ENCODE data around the gene WDR45B. TPM values are rescaled to one million over a fixed set of nuclear protein-coding genes. Genes with fewer than 3 reads are reported as not detected.

Gene WDR45B
- polyA plus RNA-seq (ENCODE audit: insufficient read length in 12 of 12) = 10 to 100 TPM in 11 of 12 donors, not detected in 1; 51.4 to 91.2 (median 58.0) TPM
- long read RNA-seq, donor 1, transcript WDR45B-201 (10 exons, 2,587 nt) = major isoform, 8 of 24 reads
- long read RNA-seq, donor 1, partial matches to known transcripts = 14 of 24 reads
- long read RNA-seq, donor 1, other reads (novel, unspliced or antisense) = 0 of 24 reads
- long read RNA-seq, donor 2, transcript WDR45B-201 (10 exons, 2,587 nt) = major isoform, 20 of 23 reads
- long read RNA-seq, donor 2, partial matches to known transcripts = 0 of 23 reads
- long read RNA-seq, donor 2, other reads (novel, unspliced or antisense) = 0 of 23 reads
- long read RNA-seq, donor 3, transcript WDR45B-201 (10 exons, 2,587 nt) = major isoform, 5 of 5 reads
- long read RNA-seq, donor 3, partial matches to known transcripts = 0 of 5 reads
- long read RNA-seq, donor 3, other reads (novel, unspliced or antisense) = 0 of 5 reads
- long read RNA-seq, donor 4, transcript WDR45B-201 (10 exons, 2,587 nt) = major isoform, 9 of 9 reads
- long read RNA-seq, donor 4, partial matches to known transcripts = 0 of 9 reads
- long read RNA-seq, donor 4, other reads (novel, unspliced or antisense) = 0 of 9 reads
- long read RNA-seq, donor 5, transcript WDR45B-201 (10 exons, 2,587 nt) = major isoform, 10 of 10 reads
- long read RNA-seq, donor 5, partial matches to known transcripts = 0 of 10 reads
- long read RNA-seq, donor 5, other reads (novel, unspliced or antisense) = 0 of 10 reads
- long read RNA-seq, donor 6, transcript WDR45B-201 (10 exons, 2,587 nt) = major isoform, 11 of 16 reads
- long read RNA-seq, donor 6, partial matches to known transcripts = 5 of 16 reads
- long read RNA-seq, donor 6, other reads (novel, unspliced or antisense) = 0 of 16 reads
- long read RNA-seq, donor 7, transcript WDR45B-201 (10 exons, 2,587 nt) = major isoform, 6 of 6 reads
- long read RNA-seq, donor 7, partial matches to known transcripts = 0 of 6 reads
- long read RNA-seq, donor 7, other reads (novel, unspliced or antisense) = 0 of 6 reads
- long read RNA-seq, donor 8, transcript WDR45B-201 (10 exons, 2,587 nt) = major isoform, 11 of 13 reads
- long read RNA-seq, donor 8, partial matches to known transcripts = 0 of 13 reads
- long read RNA-seq, donor 8, other reads (novel, unspliced or antisense) = 0 of 13 reads
- long read RNA-seq, donor 9, transcript WDR45B-201 (10 exons, 2,587 nt) = major isoform, 6 of 6 reads
- long read RNA-seq, donor 9, partial matches to known transcripts = 0 of 6 reads
- long read RNA-seq, donor 9, other reads (novel, unspliced or antisense) = 0 of 6 reads
- long read RNA-seq, donor 10, transcript WDR45B-201 (10 exons, 2,587 nt) = major isoform, 14 of 22 reads
- long read RNA-seq, donor 10, partial matches to known transcripts = 7 of 22 reads
- long read RNA-seq, donor 10, other reads (novel, unspliced or antisense) = 0 of 22 reads
- long read RNA-seq, donor 11, transcript WDR45B-201 (10 exons, 2,587 nt) = major isoform, 17 of 27 reads
- long read RNA-seq, donor 11, partial matches to known transcripts = 10 of 27 reads
- long read RNA-seq, donor 11, other reads (novel, unspliced or antisense) = 0 of 27 reads

GRCh38 chr17:82648165-82648668 is at the start of gene WDR45B:
Gene WDR45B, minus strand, starts transcription at chr17:82648444. Its CDS starts 104 bp downstream, at chr17:82648340.
- DNase-seq = peak; percentile 95

GRCh38 chr17:82697808-82698064 is 49.5 kb upstream of the WDR45B start:
- no peak for DNase-seq

- no peak for DNase-seq
Measured at GRCh38 chr17:82696916-82697807, 48.9 kb upstream of the WDR45B start.

- DNase-seq = no peak
Measured at GRCh38 chr17:82696259-82696658, 48.0 kb upstream of the WDR45B start.

- DNase-seq = no peak
Measured at GRCh38 chr17:82694647-82695046, 46.4 kb upstream of the WDR45B start.

- no peak for DNase-seq
Measured at GRCh38 chr17:82693168-82693867, 45.1 kb upstream of the WDR45B start.

GRCh38 chr17:82692268-82692667 is 44.0 kb upstream of the WDR45B start:
- DNase-seq = no peak

GRCh38 chr17:82691714-82692113 is 43.5 kb upstream of the WDR45B start:
- no peak for DNase-seq

GRCh38 chr17:82690786-82691489 is 42.7 kb upstream of the WDR45B start:
- DNase-seq = no peak

GRCh38 chr17:82689077-82689476 is 40.8 kb upstream of the WDR45B start:
- DNase-seq = no peak

GRCh38 chr17:82687871-82688270 is 39.6 kb upstream of the WDR45B start:
- no peak for DNase-seq

- DNase-seq = no peak
Measured at GRCh38 chr17:82687375-82687861, 39.2 kb upstream of the WDR45B start.

GRCh38 chr17:82686366-82687324 is 38.4 kb upstream of the WDR45B start:
- no peak for DNase-seq

- no peak for DNase-seq
Measured at GRCh38 chr17:82685291-82685690, 37.0 kb upstream of the WDR45B start.

- DNase-seq = no peak
Measured at GRCh38 chr17:82684228-82684841, 36.1 kb upstream of the WDR45B start.

GRCh38 chr17:82683534-82683933 is 35.3 kb upstream of the WDR45B start:
- DNase-seq = no peak

- DNase-seq = no peak
Measured at GRCh38 chr17:82681547-82681946, 33.3 kb upstream of the WDR45B start.

Measured in muscle of arm (tissue), 14 donors.